ENCODE results near the gene LRCH1.

Gene LRCH1

GRCh38 chr13:46543287-46543686, 9.7 kb upstream of the LRCH1 start:
- H3K9ac ChIP-seq = no peak overlapping the region
- H3K4me3 ChIP-seq (IDR thresholded peaks at IDR 0.05; ENCODE audit: insufficient read depth, low read depth, low read length) = no peak overlapping the region
- no peaks in the 10 kb centered on the region for H4K20me1 ChIP-seq (ENCODE audit: insufficient read depth)
- no peak overlapping the region; the same call in 1 of the 2 replicates for H3K4me2 ChIP-seq
- no peaks in the 10 kb centered on the region for H3K36me3 ChIP-seq (ENCODE audit: insufficient read depth)
- peaks cover 28% of the 10 kb centered on the region for H3K4me1 ChIP-seq (ENCODE audit: low read depth, poor library complexity, severe bottlenecking)
- no peak overlapping the region for H3K27ac ChIP-seq
- no peaks in the 10 kb centered on the region for H3K79me2 ChIP-seq (ENCODE audit: insufficient read depth, low read depth)
- H2AFZ ChIP-seq (ENCODE audit: low read depth) = no peak overlapping the region
- no peaks in the 10 kb centered on the region for H3K27me3 ChIP-seq (ENCODE audit: insufficient read depth, low read depth)
- no peak for TF ChIP-seq CTCF (conservative IDR thresholded peaks at IDR 0.05; ENCODE audit: low read depth, low read length)

GRCh38 chr13:46544208-46544607, 8.8 kb upstream of the LRCH1 start:
- Histone ChIP-seq H2AFZ (ENCODE audit: low read depth) (no peak overlapping the region), H3K79me2 (ENCODE audit: insufficient read depth, low read depth) (no peaks in the 10 kb centered on the region), H3K9ac (no peak overlapping the region), H3K36me3 (ENCODE audit: insufficient read depth) (no peaks in the 10 kb centered on the region), H3K4me2 (no peak overlapping the region), H3K27ac (no peak overlapping the region), H3K4me3 (IDR thresholded peaks at IDR 0.05; ENCODE audit: insufficient read depth, low read depth, low read length) (no peak overlapping the region), H3K27me3 (ENCODE audit: insufficient read depth, low read depth) (no peaks in the 10 kb centered on the region), H3K4me1 (ENCODE audit: low read depth, poor library complexity, severe bottlenecking) (peaks cover 28% of the 10 kb centered on the region), H4K20me1 (ENCODE audit: insufficient read depth) (no peaks in the 10 kb centered on the region)
- TF ChIP-seq CTCF (conservative IDR thresholded peaks at IDR 0.05; ENCODE audit: low read depth, low read length) = no peak

- H3K36me3 ChIP-seq (ENCODE audit: insufficient read depth) = no peaks in the 10 kb centered on the region
- no peaks in the 10 kb centered on the region for H3K79me2 ChIP-seq (ENCODE audit: insufficient read depth, low read depth)
- H3K4me1 ChIP-seq (ENCODE audit: low read depth, poor library complexity, severe bottlenecking) = peaks cover 28% of the 10 kb centered on the region
- H4K20me1 ChIP-seq (ENCODE audit: insufficient read depth) = no peaks in the 10 kb centered on the region
- H3K4me3 ChIP-seq (IDR thresholded peaks at IDR 0.05; ENCODE audit: insufficient read depth, low read depth, low read length) = no peak overlapping the region
- no peak overlapping the region for H3K9ac ChIP-seq
- H3K4me2 ChIP-seq = no peak overlapping the region
- no peak overlapping the region for H3K27ac ChIP-seq
- TF ChIP-seq CTCF (conservative IDR thresholded peaks at IDR 0.05; ENCODE audit: low read depth, low read length) = no peak
- H2AFZ ChIP-seq (ENCODE audit: low read depth) = no peak overlapping the region
- no peaks in the 10 kb centered on the region for H3K27me3 ChIP-seq (ENCODE audit: insufficient read depth, low read depth)
Measured at GRCh38 chr13:46544811-46545210, 8.2 kb upstream of the LRCH1 start.

GRCh38 chr13:46546084-46546768, 6.7 kb upstream of the LRCH1 start:
- Histone ChIP-seq H3K27ac (no peak overlapping the region), H3K27me3 (ENCODE audit: insufficient read depth, low read depth) (no peaks in the 10 kb centered on the region), H3K9ac (no peak overlapping the region), H4K20me1 (ENCODE audit: insufficient read depth) (no peaks in the 10 kb centered on the region), H3K4me3 (IDR thresholded peaks at IDR 0.05; ENCODE audit: insufficient read depth, low read depth, low read length) (no peak overlapping the region), H3K4me1 (ENCODE audit: low read depth, poor library complexity, severe bottlenecking) (peaks cover 33% of the 10 kb centered on the region), H3K79me2 (ENCODE audit: insufficient read depth, low read depth) (no peaks in the 10 kb centered on the region), H2AFZ (ENCODE audit: low read depth) (no peak overlapping the region), H3K4me2 (no peak overlapping the region), H3K36me3 (ENCODE audit: insufficient read depth) (no peaks in the 10 kb centered on the region)
- no peak for TF ChIP-seq CTCF (conservative IDR thresholded peaks at IDR 0.05; ENCODE audit: low read depth, low read length)

Measured in KMS-11 (cell line).